Activated naive CD8-positive, alpha-beta T cell treated with anti-CD3 and anti-CD28 coated beads, Interleukin-2, amount 50 U/mL, for 16 hours (primary cell): Measurements from ENCODE around the gene CNTNAP2.
"Not testable (repeated sequence)": the region's sequence is repeated elsewhere in the genome, so short reads cannot be mapped to it uniquely, and the experiment has no call there.

Source experiments
- DNase-seq: peaks from one replicate; pipeline ENCODE4 v3.0.0-alpha.2; 2020; ENCODE audit warnings: low read depth, low spot score

CNTNAP2 gene

DNA sequence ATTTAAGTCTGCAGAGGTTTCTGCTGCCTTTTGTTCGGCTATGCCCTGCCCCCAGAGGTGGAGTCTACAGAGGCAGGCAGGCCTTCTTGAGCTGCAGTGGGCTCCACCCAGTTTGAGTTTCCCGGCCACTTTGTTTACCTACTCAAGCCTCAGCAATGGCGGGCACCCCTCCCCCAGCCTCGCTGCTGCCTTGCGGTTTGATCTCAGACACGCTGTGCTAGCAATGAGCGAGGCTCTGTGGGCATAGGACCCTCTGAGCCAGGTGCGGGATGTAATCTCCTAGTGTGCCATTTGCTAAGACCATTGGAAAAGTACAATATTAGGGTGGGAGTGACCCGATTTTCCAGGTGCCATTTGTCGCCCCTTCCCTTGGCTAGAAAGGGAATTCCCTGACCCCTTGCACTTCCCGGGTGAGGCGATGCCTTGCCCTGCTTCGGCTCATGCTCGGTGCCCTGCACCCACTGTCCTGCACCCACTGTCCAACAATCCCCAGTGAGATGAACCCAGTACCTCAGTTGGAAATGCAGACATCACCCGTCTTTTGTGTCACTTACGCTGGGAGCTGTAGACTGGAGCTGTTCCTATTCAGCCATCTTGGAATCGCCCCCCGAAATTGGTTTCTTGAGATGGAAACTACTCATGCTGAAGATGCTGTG is 1621.1 kb downstream of the CNTNAP2 start:
- DNase-seq, result not testable (repeated sequence)

DNA sequence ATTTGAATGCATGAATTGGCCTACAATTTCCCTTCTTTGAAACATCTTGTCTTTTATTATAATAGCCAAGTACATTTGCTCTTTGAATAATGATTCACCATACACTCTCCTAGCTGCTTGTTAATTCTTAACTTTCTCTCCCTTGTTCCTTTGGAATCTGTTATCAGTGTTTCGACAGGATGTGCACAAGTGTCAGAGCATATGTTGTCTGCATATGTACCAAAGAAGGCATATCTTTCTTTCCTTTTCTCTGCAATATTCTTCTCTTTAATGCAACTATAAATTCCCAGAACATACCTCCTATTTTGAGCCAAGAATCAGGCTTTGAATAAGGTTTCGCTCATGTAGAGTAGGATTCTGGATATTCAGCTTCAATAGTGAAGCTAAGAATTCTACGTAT is 1625.7 kb downstream of the CNTNAP2 start:
- DNase-seq, result no peak

DNA sequence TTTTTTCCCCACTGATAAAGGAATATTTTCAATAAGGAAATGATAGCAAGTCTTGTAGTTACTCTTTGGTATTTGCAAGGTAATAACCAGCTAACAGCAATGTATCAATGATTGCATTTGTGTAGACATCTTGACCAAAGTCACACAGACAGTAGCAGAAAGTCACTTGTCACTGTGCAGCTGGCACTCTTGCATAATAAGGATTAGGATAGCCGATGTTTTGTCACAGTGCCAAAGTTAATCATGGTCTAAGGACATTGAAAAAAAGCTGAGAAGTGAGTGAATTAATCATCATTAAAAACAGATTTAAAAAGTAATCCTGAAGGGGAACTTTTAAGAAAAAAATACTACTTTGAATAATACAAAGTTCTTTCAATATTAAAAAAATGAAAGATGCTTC is 1639.7 kb downstream of the CNTNAP2 start:
- no peak for DNase-seq

DNA sequence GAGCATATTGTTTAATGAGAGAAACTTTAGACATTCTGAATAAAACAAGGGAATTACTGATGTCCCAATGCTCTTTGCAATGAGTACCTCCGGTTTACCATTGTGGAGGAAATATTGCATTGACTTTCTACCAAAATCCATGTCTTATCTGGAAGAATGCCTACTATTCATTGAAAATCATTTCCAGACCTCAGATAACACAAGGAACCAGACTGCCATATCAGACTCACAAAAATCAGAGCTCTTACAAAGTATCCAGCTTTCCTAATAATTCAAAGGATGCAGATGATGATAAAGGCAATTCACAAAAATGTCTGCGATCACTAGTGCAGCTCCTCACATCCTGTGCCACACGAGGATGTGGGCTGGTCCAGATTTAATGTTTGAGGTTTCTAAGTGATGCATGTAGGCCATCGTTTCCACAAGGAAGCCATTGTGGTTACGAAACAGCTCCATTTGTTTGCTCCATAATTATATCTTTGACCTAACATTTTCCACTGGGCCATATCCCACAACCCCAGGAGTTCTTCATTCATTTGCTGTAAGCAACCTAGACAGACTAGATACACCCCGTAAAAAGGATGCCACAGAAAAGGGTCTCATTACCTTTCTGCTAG is 1642.8 kb downstream of the CNTNAP2 start:
- DNase-seq, result no peak

DNA sequence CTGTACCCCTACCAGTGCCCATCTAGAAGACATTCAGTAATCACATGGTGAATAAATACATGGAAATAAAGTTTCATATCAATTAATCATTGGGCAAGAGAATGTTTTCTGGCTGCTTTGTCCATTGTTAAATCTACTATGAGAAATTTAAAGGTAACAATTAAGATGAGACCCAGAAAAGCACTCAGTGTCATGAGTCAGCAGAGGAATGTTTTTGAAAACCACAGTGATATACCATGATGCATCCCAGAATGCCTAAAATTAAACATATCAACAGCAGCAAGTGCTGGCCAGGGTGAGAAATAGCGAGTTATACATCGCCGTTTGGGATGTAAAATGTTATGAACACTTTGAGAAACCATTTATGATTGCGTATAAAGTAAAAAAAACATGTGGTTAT is 1648.7 kb downstream of the CNTNAP2 start:
- no peak for DNase-seq

DNA sequence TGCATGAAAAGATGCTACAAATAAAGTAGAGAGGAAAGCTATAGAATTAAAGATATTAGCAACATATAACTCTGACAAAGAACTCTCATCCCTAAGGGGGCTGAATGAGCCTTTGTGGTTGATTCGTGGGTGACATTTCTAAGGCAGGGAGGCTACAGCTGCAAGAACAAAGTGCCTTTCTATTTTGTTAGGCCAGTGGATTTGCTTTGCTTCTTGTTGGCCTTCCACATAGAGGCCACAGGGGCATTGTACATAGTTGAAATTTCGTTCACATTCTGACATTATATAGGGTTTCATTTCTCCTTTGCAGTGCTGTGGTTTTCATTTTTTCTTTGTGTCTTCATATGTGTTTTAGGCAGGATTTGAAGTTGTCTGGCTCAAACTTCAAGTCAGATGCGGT is 1654.7 kb downstream of the CNTNAP2 start:
- DNase-seq, result no peak

DNA sequence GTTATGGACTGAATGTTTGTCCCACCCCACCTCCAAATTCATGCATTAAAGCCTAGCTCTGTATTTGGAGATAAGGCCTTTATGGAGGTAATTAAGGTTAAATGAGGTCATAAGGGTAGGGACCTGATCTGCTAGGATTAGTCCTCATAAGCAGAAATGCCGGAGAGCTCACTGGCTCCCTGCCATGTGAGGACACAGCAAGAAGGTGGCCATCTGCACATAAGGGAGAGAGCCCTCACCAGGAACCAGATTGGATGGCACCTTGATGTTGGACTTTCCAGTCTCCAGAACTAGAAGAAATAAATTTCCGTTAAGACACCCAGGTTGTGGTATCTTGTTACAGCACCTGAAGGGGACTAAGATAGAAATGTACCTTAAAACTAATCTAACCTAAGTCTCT is 1657.9 kb downstream of the CNTNAP2 start:
- no peak for DNase-seq

DNA sequence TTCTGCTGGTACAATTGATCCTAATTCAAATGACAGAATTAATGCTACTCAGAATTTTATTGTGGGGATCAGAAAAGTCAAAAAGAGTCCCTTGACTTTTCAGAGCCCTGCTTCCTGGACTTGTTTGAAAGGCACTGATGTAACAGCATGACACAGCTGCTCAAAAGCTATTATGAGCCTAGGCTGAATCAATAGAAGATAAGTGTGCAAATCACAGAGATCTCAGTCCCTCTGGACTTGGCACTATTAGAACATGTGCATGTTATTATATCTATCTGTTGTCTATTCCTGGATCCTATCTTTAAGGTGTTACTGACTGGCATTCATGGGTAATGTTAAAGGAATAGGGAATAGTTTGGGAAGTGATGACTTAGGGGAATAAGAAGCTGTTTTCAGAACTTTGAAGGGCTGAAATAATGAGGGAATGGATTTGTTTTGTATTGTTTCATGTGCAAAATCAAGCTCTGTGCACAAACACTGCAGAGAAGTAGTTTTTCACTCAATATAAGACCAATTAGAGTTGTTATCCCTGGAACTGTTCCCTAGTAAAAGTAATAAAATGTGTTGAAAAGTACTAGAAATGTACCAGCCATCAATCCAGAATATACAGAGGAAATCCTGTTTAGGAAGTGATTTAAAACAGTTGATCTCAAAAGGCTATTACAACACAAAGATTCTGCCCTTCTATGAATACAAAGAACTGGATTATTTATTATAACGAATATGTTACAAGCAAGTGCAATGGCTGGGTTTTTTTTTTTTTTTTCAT is 1659.1 kb downstream of the CNTNAP2 start:
- DNase-seq, result no peak

DNA sequence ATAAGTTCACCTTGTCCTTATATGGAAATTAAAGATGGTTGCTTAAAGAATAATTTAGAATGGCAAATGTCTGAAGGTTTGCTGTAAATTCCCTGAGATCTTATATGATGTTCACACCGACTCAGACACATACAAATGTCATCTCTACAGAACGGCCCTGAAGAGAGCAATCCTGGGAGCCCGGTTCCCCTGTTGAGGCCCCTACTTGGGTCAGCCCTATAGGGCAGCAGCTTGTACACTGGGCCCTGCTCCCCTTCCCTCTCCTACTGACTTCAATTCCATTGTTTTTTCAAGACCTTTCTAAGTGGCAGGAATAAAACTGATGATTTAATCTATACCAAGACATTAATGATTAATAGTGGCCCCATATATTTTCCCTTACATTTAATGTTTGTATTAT is 1660.7 kb downstream of the CNTNAP2 start:
- DNase-seq, result no peak

DNA sequence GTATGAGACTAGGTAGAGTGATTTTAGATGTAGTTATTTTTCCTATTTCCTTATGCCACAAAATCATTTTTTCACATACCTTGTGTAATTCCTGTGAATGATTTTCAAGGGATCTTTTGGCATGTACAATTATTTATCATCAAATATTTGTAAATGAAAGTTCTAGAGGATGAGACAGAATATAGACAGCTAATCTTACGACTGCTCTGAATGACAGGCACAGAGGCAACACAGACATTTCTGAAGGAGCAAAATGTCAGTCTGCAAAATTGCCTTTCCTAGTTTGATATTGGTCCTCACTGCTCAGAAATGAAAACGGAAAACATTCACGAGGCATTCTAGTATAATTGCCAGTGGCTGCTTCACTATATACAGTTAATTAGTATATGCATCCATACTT is 1663.3 kb downstream of the CNTNAP2 start:
- DNase-seq, result no peak

DNA sequence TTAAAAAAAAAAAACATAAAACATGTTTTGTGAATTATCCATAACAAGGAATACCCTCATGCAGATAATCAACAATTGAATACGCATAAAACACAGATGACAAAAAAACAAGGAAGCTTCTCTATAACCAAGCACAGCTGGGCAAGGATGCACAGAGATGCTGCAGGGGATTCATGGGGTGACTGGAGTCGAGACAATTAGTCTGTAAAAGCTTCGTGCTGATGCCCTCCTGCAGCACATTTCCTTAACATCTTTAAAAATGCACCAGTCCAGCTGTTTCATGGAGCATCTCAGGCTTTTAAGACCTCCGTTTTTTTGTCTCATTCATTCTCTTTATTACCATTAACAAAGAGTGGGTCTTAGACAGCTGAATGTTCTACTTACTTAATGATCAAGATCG is 1680.0 kb downstream of the CNTNAP2 start:
- DNase-seq, result no peak

DNA sequence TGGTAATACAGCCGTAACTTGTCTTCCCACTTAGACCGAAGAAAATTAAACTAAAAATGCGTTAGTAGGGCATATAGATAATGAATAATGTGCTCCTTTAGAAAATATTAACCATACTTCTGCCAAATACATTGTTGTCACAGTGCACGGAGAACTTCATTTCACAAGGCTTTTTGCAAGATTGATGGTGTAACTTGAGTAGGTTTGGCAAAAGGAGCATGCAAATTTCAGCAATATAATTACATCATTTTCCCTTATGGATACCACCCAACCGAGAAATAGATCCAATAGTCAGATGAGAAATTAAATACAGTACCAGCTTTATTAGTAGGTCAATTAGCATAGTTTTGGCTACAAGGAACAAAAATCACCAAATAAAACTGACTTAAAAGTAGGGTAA is 1681.4 kb downstream of the CNTNAP2 start:
- DNase-seq, result no peak

DNA sequence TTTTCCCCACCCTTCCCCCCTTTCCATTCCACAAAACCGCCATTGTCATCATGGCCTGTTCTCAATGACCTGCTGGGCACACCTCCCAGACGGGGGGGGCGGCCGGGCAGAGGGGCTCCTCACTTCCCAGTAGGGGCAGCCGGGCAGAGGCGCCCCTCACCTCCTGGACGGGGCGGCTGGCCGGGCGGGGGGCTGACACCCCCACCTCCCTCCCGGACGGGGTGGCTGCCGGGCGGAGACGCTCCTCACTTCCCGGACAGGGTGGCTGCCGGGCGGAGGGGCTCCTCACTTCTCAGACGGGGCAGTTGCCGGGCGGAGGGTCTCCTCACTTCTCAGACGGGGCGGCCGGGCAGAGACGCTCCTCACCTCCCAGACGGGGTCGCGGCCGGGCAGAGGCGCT is 1685.2 kb downstream of the CNTNAP2 start:
- not testable (repeated sequence) for DNase-seq

DNA sequence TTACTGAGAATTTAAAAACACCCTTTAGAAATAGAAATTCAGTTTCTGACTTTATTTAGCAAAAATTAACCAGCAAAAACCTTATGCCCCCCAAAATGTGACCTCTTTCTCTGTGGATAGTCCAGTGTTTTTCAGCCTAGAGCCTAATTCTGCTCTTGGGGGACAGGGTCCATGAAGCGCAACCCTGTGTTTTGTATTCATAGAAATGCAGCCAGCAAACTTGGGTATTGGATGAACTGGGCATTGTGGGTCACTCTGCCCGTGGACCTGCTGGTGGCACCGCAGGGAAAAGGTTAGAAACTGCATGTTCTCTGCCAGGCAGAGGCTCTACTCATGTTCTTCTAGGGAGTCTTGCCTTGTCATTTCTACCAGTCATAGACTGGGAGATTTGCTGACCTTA is 1686.5 kb downstream of the CNTNAP2 start:
- DNase-seq, result no peak

DNA sequence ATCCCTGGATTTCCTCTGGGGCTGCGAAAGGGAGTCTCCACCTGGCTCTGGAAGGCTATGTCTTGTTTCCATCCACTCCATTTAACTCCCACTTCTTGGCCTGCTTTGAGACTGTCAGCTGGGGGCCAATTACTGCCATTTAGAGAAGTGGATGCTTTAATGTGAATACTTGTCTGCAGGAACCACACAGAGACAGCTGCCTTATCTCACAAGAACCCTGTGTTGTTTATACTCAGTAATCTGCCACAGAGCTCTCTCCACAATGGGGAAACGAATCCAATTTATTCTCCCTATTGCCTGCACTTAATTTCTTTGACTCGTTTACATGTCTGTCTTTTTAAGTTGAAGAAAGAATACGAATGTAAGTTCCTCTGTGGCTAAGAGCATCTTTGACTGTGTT is 1687.0 kb downstream of the CNTNAP2 start:
- no peak for DNase-seq

DNA sequence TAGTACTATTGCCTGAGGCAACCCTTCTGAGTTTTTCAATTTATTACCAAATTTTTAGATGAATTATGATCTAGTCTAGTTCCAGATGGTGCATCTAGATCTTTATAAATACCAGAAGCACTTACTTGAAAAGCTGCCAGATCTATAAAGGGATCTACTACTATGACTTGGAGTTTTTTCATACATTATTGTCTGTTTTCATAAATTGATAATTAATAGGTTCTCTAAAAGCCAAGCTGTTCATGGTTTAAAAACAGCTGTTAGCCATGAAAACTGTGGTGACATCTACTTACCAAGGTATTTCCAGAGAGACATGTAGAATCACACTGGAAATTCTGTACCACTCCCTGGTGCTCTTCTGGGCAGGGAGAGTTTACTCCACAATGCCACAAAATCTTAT is 1687.4 kb downstream of the CNTNAP2 start:
- DNase-seq, result no peak

DNA sequence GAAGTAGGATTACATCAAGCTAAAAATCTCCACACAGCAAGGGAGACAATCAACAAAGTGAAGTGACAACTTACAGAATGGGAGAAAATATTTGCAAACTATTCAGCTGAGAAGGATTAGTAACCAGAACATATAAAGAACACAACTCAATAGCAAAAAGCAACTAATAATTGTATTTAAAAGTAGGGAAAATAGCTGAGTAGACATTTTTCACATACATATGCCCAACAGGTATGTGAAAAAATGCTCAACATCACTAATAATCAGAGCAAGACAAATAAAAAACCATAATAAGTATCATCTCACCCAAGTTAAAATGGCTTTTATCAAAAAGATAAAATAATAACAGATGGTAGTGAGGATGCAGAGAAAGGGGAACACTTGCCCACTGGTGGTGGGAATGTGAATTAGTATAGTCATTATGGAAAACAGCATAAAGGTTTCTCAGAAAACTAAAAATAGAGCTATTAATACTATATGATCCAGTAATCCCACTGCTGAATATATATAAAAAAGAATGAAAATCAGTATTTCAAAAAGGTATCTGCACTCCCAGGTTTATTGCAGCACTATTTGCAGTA is 1689.5 kb downstream of the CNTNAP2 start:
- DNase-seq, result no peak

DNA sequence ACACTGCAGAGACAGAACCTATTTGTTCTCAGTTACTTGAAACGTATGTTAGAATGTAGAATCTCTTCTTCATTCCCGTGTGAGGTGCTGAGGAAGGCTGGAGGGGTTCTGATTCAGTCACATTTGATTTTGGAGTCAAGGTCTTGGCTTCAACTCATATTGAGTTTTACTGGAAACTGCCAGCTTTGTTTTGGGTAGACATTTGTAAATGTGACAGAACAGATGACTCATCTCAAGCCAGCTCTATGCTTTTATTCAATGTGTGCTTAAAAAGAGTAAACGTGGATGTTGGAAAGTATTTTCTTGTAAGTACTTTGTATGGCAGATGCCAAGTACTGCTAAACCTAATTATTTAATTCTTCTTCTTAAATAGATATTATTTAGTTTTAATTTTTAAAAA is 1693.2 kb downstream of the CNTNAP2 start:
- no peak for DNase-seq

DNA sequence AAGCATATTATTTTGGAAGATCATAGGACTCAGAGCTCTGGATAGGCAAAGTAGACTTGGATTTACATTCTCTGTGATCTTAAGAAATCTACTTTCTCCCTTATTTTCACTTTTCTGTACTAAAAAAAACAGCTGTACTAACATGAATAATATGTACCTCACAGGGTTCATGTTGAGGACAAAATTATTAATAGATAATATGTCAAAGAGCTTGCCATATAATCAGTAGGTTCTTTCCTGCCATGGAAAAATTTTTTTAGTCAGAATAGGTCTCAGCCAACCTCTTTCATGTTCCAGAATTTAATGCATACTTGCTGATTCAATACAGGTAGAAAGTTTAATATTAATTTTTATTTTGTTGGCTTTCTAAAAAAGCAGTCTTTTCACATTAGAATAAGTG is 1693.7 kb downstream of the CNTNAP2 start:
- no peak for DNase-seq

DNA sequence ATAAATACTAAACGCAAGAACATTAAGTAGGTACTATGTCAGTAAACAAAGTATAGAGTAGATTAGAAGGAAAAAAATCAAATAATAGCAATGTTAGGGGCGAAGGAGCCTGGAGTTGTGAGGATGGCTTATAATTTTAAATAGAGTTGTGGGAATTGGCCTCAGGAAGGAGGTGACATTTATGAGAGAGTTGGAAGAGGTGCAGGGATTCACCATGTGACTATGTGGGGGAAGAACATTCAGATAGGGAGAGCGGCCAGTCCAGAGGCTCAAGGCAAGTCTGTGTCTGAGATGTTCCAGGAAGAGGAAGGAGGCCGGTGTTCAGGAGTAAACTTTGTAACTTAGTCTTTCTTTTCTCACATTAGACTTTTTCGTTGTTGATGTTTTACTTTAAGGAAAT is 1695.3 kb downstream of the CNTNAP2 start:
- DNase-seq, result no peak

DNA sequence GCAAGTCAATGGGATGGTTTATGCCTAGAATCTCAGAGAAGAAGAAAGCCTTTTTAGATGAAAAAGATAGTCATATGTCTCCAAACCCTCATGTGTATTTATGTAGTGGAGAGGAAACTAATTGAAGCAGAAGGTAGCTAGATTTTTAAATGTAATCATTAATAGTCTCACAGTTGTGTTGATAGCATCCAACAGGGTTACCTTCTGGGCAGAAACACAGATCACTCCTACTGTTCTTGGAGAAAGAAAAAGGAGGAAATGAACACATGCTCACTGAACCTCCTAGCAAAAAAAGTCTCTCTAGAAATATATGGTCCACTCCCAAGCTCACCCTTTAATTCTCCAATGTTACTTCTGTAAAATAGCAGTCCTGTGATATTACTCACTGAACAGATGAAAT is 1696.7 kb downstream of the CNTNAP2 start:
- DNase-seq, result no peak

DNA sequence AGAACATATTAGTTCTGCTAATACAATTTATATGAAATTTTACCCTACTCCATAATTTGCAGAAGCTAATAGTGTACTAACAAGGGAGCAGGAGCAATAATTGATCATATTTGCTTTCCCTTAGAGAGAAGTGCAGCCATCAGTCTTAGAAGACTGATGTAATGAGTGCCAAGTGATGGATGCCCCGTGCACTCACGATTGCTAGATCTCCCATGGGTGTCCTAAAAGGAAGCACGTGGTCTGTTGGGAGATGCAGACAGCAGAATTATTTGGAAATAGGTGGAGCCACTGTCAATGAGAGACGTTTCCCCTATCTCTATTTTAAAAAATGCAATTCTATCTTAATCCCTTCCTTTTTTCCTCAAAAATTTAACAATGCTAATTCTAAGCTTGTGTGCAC is 1701.7 kb downstream of the CNTNAP2 start:
- DNase-seq, result no peak

DNA sequence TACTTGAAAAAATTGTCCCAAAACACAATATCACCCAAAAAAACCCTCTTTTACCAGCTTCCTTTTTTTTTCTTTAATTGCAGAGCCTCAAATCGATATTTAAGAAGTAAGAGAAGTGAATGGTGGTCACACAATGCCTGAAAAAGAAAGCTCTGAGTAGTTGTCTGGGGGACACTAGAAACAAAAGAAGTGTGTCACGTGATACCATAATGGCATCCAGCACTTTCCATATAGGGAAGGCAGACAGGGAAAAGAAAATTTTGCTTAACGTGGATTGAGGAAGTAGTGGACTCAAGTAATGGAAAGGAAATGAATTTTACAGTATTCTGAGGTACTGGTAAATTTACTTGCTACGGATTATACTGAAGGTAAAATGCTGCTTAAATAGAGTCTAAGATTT is 1708.1 kb downstream of the CNTNAP2 start:
- DNase-seq, result no peak
